ENCODE data around the gene ZNF367. TPM values are rescaled to one million over a fixed set of nuclear protein-coding genes. Genes with fewer than 3 reads are reported as not detected.
A peak's percentile ranks its signal among the peaks of the same experiment; 100 is the strongest.
"Not testable (repeated sequence)": the region's sequence is repeated elsewhere in the genome, so short reads cannot be mapped to it uniquely, and the experiment has no call there.

The ZNF367 gene
- polyA plus RNA-seq, 12 donors, result 5.8 to 10.5 (median 6.8) TPM; not detected in 1

GRCh38 chr9:96408409-96409280 is 9.5 kb downstream of the ZNF367 start:
- DNase-seq, result no peak

GRCh38 chr9:96400132-96400910 is 17.8 kb downstream of the ZNF367 start:
- DNase-seq, result no peak

- no peak for DNase-seq
These were observed 18.9 kb downstream of the ZNF367 start for GRCh38 chr9:96399325-96399633.

GRCh38 chr9:96398582-96399324 is 19.4 kb downstream of the ZNF367 start:
- no peak for DNase-seq

DNA sequence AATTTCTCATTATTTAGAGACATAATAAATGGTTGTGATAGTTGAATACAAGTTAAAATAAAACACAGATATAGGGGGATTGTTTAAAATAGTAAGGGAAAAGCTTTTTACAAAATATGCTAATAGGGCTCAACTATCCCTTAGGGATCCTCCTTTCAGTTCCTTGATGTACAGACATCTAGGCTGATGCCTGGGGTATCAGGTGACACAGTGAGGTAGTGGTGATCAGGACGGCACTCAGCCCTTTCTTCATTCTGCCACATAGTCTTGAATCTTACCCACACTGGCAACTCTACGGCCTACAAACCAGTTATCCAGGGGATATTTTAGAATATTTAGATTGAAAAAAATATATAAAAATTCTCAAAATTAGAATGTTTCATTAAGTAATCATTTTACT is 22.2 kb downstream of the ZNF367 start:
- no peak for DNase-seq

DNA sequence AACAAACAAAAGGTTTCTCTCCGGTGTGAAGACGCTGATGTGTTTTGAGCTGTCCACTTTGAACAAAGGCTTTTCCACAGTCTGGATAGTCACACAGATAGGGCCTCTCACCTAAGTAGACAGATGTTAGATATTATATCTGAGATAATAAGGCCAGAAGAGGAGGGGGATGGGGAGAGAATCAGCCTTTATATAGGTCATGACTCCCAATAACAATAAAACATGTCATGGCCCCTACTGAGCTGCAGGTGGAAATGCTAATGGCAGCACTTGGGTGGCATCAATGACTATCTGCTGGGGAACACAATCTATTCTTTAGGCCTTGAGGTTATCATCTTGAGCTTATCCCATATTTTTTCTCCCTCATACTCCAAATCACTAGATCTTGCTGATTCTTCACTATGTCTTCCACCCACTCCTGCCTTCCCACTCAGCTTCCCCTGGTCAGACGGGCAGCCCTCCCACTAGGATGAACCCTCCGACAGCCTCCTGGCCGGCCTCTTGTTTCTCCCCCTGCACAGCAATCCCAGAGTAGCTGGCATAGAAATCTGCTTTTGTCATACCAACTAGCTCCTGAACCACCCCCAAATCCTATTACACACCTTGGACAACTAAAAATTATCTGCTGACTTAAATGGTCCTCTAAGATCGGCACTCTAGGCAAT is 23.2 kb downstream of the ZNF367 start:
- no peak for DNase-seq

GRCh38 chr9:96392263-96392662 is 25.9 kb downstream of the ZNF367 start:
- no peak for DNase-seq

- no peak for DNase-seq
These were observed 27.0 kb downstream of the ZNF367 start for GRCh38 chr9:96391021-96391765.

- no peak for DNase-seq
These were observed 30.0 kb downstream of the ZNF367 start for GRCh38 chr9:96388144-96388543.

- DNase-seq, result no peak
These were observed 32.0 kb downstream of the ZNF367 start for GRCh38 chr9:96386157-96386556.

- peak; percentile 36 for DNase-seq
These were observed 34.8 kb downstream of the ZNF367 start, which contains the start of gene SLC35D2 for GRCh38 chr9:96383165-96383942. SLC35D2 (minus strand) TSS chr9:96383711; CDS start chr9:96383634, 77 bp downstream.

DNA sequence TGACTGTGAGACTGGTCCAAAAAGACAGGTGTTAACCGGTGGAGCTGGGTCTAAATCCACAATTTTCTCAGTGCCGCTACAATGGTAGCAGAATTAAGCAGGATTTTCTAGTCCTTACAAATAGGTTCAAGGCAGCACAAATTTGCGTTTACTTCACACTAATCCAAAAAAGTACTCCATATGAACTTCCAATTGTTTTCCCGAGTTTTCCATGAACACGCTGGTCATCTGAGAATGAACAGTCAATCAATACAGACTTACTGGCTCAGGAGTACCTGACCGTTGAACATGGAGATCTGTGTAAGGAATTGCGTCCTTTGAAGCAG is 35.4 kb downstream of the ZNF367 start:
- no peak for DNase-seq

- no peak for DNase-seq
These were observed 36.0 kb downstream of the ZNF367 start for GRCh38 chr9:96382175-96382574.

DNA sequence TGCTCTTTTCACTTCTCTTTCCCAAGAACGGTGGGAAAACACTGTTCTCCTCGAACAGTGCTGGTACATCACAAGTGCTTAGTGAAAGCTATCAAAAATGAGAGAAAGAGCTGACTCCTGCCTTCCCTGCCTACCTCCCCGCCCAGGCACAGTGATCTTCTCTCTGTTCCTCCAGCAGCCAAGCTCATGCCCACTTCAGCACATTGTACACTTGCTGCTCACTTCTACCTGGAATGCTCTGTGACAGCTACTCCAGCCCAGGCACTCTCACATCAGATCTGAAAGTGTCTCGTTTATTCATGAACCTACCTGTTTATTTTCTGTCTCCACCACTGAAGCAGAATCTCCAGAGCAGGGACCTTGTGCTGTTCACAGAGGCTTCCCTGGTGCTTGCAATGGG is 36.5 kb downstream of the ZNF367 start:
- no peak for DNase-seq

- no peak for DNase-seq
These were observed 37.0 kb downstream of the ZNF367 start for GRCh38 chr9:96381125-96381524.

- no peak for DNase-seq
These were observed 38.7 kb downstream of the ZNF367 start for GRCh38 chr9:96379461-96379860.

GRCh38 chr9:96378187-96378586 is 40.0 kb downstream of the ZNF367 start:
- no peak for DNase-seq

- no peak for DNase-seq
These were observed 41.0 kb downstream of the ZNF367 start for GRCh38 chr9:96376891-96377874.

DNA sequence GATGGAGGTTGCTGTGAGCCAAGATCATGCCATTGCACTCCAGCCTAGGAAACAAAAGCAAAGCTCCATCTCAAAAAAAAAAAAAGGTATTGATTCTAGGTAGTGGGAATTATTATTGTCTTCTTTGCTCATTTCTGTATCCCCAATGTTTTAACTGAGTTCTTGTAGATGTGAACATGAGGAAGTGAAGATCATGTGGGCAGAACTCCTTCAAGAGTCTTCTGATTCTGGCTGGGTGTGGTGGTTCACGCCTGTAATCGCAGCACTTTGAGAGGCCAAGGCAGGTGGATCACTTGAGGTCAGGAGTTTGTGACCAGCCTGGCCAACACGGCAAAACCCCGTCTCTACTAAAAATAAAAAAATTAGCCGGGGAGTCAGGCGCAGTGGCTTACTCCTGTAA is 42.7 kb downstream of the ZNF367 start:
- DNase-seq, result not testable (repeated sequence)

Measured in muscle of arm (tissue), 12 donors.